ENCODE data around the gene NAGK. TPM values are rescaled to one million over a fixed set of nuclear protein-coding genes. Genes with fewer than 3 reads are reported as not detected.
"Not testable (repeated sequence)": the region's sequence is repeated elsewhere in the genome, so short reads cannot be mapped to it uniquely, and the experiment has no call there.

NAGK gene
- 81.5 TPM for polyA plus RNA-seq (ENCODE audit: insufficient read length)

GRCh38 chr2:71068218-71069035, at the start of gene NAGK:
Gene NAGK (plus strand): TSS chr2:71068648. CDS start chr2:71068684, 36 bp downstream.
- peak; percentile 98 for DNase-seq

- DNase-seq: not testable (repeated sequence)
Measured at GRCh38 chr2:71019989-71020388, 48.5 kb upstream of the NAGK start.

- not testable (repeated sequence) for DNase-seq
Measured at GRCh38 chr2:71021394-71021793, 47.1 kb upstream of the NAGK start.

GRCh38 chr2:71023553-71024243, 44.8 kb upstream of the NAGK start:
- not testable (repeated sequence) for DNase-seq

DNA sequence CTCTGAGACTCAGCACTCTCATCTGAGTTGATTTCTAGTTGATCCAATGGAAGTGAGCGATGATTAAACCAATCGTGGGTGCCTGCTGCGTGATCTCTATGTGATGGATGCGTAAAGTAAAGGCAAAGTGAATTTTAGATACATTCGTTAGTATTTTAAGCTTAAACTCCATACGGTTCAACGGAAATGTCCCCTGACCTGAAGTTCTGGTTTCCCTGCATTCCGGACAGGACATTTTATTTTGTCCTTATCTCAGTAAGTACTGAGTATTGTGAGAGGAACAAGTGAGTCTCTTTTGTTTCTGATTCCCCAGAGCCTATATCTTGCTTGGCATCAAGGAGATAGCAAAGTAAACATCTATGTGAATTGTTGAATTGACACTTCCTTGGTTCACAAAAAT, 32.2 kb upstream of the NAGK start:
- DNase-seq: not testable (repeated sequence)

DNA sequence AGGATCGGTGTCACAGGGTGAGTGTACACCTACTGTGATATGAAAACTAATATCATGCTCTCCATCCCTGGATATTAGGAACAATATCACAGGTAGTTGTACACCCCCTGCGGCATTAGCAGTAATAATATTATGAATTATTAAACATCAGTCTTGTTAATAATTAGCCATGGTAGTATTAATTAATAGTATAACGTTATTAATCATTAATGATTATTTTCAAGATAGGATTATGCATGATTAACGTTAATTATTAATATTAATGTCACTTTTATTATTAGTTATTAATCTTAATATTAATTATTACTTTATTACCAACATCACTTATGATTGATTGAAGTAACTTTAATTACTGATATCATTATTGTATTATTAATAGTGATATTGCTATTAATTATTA, 26.2 kb upstream of the NAGK start:
- DNase-seq: no peak

- DNase-seq: no peak
Measured at GRCh38 chr2:71043531-71044407, 24.7 kb upstream of the NAGK start.

GRCh38 chr2:71045151-71045550, 23.3 kb upstream of the NAGK start:
- no peak for DNase-seq

DNA sequence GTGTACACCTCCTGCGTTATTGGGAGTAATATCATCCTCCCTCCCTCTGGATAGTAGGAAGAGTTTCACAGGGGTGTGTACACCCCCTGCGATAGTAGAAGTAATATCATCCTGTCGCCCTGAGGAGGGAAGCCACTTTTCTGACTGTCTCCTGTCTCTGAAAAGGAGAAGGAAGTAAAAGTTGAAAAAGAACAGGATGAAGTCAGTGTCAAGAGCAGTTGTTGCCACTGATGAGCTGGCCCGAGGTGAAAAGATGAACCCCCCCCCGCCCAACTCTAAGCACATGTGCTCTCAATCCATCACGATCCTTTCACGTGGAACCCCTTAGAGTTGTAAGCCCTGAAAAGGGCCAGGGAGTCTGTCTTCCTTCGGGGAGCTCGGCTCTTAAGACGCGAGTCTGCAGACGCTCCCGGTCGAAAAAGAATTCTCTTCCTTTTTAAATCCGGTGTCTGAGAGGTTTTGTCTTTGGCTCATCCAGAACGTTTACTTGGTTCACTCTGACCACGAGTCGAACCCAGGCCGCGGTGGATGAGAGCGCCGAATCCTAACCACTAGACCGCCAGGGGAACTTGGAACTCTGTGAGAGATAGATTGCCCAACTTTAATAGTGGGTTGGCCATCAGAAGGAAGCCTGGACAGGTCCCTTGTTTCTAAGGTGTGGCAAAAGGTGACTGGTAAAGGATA, 22.4 kb upstream of the NAGK start:
- no peak for DNase-seq

DNA sequence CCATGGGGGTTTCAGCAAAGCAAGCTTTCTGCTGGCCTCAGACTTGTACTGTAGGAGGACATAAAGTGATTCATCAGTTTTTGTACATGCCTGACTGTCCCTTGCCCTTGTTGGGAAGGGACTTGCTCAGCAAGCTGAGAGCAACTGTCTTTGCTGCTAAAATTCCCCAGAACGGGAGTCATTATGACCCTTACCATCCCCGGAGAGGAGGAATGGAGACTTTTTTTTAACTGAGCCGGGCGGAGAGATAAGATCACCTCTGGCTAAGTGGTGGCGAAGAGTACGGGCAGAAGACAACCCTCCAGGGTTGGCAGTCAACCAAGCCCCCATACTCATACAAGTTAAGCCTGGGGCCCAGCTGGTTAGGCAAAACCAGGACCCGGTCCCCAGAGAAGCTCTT, 20.4 kb upstream of the NAGK start:
- DNase-seq: no peak

- not testable (repeated sequence) for DNase-seq
Measured at GRCh38 chr2:71049704-71050360, 18.6 kb upstream of the NAGK start.

GRCh38 chr2:71055206-71055740, 13.2 kb upstream of the NAGK start:
- DNase-seq: not testable (repeated sequence)

- no peak for DNase-seq
Measured at GRCh38 chr2:71060211-71060610, 8.2 kb upstream of the NAGK start.

DNA sequence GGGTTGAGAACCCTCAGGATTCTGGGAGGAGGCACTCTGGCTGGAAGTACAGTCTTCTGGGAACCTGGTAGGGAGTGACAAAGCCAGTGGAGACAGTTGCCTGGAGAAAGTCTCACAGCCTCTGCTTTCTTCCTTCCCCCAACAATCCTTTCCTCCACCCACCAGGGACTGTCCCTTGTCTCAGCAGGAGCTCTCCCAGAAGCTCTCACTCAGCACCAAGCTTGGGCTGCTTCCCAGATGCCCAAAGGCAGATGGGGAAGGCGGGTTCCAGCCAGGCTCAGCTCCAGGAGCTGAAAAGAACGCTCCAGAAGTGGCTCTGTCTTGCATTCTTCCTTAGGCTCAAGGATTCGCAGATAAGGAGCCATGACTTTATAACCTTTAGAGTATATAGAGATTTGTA, 7.6 kb upstream of the NAGK start:
- DNase-seq: no peak

- DNase-seq: no peak
Measured at GRCh38 chr2:71063216-71063615, 5.2 kb upstream of the NAGK start.

GRCh38 chr2:71064110-71064611, 4.3 kb upstream of the NAGK start:
- DNase-seq: no peak

DNA sequence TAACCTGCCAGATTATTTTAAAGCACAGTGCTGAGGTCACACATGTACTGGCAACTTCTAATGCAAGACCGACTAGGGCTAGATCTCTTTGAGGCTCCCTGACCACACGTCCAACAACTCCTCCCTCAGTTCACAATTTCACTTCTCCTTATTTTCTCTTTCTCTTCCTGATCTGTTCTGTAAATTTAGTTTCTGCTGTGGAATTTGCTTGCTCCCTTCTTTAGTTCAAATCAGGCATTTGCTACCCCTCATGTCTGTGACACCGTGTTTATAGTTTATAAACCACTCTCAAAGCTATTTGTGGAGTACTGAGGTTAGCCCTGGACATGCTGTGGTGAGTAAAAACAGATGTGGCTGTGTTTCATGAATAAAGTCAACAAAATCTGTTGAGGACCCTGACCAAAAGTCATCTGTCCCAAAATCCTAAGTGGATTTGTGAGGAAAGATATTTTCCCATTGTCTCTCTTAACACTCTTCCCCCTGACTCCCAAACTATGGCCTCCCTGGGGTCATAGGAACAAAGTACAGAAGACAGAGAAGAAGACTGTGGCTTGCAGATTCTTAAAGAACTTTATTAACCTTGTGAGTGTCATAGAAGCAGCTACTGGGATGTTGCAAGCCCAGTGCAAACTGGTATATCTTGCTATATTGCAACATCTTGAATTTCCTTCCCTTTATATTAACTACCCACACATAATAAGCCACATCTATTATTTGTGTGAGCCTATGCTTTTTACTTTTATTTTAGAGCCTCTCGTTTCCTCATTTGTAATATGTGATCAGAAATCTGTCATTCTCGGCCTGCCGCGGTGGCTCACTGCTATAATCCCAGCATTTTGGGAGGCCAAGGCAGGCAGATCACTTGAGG, 3.5 kb upstream of the NAGK start:
- no peak for DNase-seq

DNA sequence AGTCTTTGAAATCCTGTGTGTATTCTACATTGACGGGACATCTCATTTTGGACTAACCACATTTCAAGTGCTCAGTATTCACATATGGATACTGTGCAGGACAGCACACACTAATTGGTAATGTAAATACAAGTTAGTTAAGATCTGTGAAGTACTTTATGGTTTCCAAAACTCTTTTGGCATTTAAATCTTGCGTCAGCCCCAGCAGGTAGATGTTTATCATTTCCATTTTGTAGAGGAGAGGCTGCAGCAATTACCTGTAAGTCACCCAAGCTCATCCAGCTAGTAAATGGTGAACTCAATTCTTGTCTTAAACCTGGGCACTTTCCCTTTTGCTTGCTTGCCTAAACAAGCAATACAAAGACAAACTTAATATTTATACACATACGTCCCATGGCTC, 1.6 kb upstream of the NAGK start:
- DNase-seq: no peak

- DNase-seq: no peak
Measured at GRCh38 chr2:71067567-71068217, 756 bp upstream of the NAGK start.

DNA sequence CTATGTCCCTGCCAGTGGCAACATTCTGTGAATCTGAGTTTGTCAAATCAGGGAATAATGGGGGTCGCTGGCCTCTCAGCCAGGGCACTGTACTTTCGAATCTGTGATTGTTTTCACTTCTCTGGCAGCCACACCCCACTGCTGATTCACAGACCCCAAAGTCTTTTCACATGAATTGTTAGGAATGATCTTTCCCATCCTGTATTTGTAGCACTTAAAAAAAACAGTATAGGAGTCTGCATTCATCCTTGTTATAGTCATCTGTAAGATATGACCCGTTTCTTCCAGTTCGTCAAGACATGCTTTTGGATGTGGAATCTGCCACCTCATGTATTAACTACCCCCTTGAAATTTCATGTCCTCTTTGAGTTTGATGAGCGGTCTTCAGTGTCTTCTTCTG, 928 bp downstream of the NAGK start:
- DNase-seq: no peak

Measured in hindlimb muscle (tissue), 1 donor.